NB4 (cell line): ENCODE results near the gene ANGEL1.

Source experiments
- CTCF ChIP-seq: IDR thresholded peaks from one replicate; pipeline ENCODE4 v1.5.1; 2012; ENCODE audit warnings: low read depth, low read length
- POLR2A ChIP-seq: IDR thresholded peaks from 2 replicates; pipeline ENCODE4 v1.6.1; 2011; ENCODE audit warnings: mild to moderate bottlenecking; ENCODE audit not compliant: insufficient read length; ENCODE audit errors: extremely low read depth

DNA sequence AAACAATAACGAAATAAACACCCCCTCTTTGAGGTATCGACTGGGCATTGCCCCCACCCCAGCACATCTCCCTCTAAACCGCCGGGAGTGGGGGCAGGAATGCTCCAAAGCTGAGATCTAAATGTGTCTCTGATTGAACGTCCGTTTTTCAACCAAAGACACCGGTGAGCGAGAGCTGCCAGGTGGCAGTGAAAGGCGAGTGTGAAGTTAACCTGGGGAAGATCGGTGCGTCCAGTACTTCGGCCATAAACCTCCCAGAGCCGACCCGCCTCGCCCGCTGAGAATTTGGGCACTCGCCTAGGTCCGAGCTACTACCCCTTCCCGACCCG, 625 bp downstream of the ANGEL1 start:
- no peak for TF ChIP-seq POLR2A
- TF ChIP-seq CTCF, result no peak
